ENCODE measurements around the gene ARID5B. TPM values are rescaled to one million over a fixed set of nuclear protein-coding genes. Genes with fewer than 3 reads are reported as not detected.

Gene ARID5B
- polyA plus RNA-seq, 4 donors, result 47.6 to 56.4 (median 51.1) TPM

DNA sequence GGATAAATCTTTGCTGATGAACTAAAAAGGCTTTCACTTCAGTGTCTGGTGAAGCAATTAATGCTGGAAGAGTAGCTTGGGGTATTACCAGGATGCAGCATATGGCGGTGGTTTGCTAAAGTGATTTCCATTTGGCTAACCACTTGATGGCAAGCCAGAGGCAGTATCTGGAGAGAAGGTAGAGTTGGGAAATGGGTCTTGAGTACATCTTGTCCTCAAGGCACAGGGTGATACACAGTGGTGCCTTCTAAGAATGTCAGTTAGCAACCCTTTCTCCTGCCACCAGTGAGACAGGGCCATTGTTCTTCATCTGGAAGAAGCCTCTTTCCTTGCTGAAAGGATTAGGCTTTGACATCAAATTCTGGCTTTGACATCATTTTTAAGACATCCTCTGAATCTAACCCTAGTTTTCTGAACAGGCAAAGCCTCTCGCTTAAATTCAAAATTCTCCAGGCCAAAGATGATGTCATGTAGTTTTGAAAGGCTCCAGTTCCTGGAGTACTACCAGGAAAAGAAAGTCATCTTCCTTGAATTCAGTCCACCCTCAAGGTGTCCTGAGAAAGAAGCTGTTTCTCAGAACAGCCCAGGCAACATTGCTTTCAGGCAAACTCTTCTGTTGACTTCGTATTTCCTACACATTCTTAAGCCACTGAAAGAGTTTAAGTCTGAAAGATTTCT lies 162.4 kb downstream of the ARID5B start:
- no peak for DNase-seq (ENCODE audit: low read depth in 4 of 4, low spot score in 3 of 4)

DNA sequence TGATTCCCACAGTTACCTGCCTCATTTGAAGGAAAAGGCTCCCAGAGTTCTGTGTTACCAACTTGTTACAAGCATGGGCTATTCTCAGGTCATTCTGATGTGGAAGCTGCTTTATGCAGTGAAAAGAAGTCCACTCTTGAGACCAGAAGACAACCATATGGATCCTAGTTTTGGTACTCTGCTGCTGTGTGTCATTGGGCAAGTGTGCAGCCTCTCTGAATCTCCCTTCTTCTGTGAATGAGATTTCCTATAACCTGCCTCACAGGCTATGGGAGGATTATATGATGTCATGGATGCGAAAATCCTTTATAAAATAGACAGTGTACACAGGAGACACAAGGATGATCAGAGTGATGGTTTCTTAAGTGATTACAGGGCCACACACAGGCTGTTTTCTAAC lies 166.1 kb downstream of the ARID5B start:
- DNase-seq (ENCODE audit: low read depth in 4 of 4, low spot score in 3 of 4), result no peak

DNA sequence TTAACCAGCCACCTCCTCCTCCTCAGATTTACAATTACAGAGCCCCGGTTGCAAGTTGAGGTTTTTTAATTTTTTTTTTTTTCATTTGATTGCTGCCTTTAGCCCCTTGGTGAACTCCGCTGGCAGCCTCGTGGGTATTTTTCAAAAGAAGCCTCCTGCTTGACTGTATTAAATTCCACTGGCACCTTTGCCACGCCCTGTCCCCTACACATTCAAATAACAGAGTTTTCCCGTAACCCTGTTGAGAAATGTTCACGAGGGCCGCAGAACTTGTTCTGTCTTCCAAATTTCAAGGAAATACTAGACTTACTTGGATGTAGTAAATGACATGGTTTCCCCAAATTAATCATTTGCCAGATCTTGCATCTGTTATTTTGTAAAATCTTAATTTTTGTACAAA lies 167.0 kb downstream of the ARID5B start:
- no peak for DNase-seq (ENCODE audit: low read depth in 4 of 4, low spot score in 3 of 4)

DNA sequence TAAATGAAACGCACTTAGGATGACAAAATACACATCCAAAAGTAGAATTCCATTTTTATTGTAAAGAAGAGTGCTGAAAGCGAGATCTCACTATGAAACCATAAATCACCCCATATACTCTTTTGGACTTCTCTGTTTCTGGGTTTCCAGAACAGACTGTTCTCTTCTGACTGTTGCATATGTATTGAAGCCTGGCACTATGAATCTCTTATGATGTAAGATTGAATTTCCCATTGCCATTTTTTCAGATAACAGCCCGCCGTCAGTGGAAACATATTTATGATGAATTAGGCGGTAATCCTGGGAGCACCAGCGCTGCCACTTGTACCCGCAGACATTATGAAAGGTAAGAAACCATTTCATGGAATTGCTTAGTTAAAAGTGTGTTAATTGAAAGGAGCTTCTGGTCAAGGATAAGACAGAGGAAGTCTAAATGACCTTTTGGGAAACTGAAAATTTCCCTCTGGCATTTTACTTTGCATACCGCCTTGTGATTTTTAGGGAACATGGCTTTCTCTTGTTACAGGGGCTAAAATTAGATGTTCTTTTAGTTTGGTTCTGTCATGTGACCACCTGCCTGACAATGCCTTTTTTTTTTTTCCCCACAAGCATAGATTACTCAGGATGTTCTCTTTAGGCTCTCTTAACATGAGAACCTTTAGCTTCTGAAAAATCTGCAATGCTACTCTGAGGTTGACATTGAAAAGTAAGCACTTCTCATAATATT lies 168.1 kb downstream of the ARID5B start:
- DNase-seq (ENCODE audit: low read depth in 4 of 4, low spot score in 3 of 4), result no peak

DNA sequence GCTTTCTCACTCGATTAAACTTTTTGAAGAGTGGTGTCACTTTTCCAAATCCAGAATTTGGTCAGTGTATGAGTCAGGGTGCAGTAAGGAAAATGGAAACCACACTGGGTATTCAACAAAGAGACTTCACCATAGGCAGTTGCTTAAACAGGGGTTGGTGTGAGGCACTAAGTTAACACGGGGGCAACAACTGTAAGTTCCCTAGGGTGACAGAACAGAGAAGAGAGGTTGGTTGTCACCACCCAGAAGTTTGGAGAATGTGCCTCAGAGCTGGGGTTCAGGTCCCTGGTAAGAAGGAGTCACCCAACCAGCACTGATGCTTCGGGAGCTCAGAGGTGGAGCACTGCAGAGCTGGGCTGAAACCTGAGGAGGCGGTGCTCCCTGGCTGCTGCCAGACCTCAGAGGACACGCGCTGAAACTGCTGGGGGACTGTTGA lies 170.4 kb downstream of the ARID5B start:
- DNase-seq (ENCODE audit: low read depth in 4 of 4, low spot score in 3 of 4), result no peak

DNA sequence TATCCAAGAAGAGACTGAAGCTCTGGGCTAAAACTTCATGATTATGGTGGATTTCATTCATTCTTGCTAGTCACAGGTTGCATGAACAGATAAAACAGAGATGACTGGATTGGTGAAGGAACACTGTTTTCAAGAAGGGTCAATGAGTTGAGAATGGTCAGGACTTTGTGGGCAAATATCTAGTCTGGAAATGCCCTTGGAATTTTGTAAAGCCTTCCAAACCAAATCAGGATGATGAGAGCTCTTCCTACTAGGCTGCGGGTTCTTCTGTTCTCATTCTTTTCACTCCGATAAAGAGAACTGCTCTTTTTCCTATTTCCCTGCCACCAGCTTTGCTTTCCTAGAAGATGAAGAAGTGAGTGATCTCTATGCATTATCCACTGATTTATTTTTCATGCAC lies 171.4 kb downstream of the ARID5B start:
- DNase-seq (ENCODE audit: low read depth in 4 of 4, low spot score in 3 of 4), result no peak

DNA sequence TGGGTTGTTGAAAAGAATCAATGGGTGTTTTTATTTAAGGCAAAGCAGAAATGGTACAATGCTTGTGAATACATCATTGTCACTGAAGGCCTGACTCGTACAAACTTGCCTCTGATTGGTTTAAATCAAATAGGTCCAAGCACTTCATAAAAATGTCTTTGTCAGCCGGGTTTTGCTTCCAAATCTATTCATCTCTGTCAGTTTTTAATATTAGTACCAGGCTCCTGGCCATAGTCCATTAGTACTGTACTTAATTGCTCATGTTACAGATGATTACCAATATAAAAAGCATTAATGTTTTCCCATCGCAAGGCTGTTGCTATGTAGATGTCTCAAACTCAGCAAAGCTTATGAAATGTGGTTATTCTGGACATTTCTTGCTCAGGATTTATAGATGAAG lies 171.9 kb downstream of the ARID5B start:
- DNase-seq (ENCODE audit: low read depth in 4 of 4, low spot score in 3 of 4), result no peak

DNA sequence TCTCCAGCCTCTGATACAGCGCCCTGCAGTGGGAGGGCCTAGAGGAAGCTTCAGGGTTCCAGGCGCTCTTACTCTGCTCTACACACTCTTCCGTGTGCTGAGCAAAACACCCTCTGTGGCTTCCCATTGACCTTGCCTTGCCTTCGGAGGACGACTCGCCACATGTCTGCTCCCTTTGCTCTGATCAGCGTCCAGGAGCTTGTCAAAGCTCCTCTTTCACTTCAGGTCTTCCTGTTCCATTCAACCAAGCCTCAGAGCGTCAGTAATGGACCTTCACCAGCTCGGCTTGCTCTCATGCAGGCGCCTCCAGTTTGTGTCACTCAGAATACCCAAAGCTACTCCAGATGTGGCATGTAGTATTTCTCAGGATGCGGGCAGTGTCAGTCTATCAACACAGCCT lies 173.9 kb downstream of the ARID5B start:
- DNase-seq (ENCODE audit: low read depth in 4 of 4, low spot score in 3 of 4), result no peak

DNA sequence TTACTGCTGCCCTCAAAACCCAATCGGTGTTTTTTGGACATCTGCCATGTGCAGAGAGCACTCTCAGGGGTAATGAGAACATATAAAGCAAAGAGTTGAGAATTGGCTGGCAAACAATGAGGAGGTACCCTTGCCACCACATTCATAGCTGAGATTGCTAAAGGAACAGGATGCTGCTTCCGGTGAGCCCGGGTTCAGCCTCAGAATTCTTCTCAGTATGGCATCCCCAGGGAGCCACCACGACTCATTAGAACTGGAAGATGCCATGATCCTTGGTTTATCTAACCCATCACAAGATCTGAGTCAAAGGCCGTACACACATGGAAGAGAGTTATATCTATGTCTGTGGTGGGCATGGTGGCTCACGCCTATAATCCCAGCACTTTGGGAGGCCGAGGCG lies 174.4 kb downstream of the ARID5B start:
- no peak for DNase-seq (ENCODE audit: low read depth in 4 of 4, low spot score in 3 of 4)

DNA sequence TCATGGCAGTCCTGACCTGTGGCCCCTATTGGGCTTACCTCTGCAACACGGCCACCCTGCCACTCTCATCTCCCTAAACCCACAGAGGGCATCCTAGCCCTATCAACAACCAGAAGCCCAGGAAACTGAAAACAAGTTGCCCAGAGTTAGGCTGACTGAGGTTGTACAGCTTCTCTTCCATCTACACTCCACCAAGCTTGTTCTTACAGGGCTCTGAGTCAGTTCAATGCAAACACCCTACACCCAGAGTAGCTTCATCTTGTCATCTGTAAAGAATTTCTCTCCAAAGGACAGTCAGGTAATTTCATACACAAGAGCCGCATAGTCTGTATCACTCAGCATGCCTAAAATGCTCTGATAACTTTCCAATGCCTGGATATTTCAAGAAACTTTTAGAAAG lies 175.4 kb downstream of the ARID5B start:
- no peak for DNase-seq (ENCODE audit: low read depth in 4 of 4, low spot score in 3 of 4)

DNA sequence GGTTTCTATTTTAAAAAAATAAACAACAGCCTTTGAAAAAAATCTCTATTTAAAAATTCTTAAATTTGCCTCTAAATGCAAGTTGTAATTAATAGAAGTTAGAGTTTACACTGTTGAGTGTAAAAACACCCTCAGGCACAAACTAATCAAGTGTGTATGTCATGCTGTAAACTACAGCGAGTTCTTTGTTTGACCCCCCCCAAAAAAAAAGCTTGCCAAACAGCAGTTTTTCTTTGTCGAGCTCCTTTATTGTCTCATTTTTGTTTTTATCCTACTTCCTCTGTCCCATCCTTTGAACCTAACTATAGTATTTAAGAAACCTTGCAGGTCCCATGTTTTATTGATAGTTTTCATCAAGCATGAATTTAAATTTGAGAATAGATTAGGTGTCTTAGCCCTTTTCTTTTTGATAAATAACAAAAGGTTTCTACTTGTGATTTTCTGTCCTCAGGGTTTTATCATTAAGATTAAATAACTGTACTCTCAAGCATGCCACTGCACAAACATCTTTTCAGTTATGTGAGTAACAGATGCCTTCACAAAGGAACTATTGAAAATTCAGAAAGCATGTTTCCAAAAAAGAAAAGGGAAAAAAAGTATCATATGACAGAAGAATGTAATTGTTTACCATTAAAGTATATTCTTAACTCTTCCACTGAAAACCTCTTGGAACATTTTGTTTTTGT lies 176.0 kb downstream of the ARID5B start:
- no peak for DNase-seq (ENCODE audit: low read depth in 4 of 4, low spot score in 3 of 4)

DNA sequence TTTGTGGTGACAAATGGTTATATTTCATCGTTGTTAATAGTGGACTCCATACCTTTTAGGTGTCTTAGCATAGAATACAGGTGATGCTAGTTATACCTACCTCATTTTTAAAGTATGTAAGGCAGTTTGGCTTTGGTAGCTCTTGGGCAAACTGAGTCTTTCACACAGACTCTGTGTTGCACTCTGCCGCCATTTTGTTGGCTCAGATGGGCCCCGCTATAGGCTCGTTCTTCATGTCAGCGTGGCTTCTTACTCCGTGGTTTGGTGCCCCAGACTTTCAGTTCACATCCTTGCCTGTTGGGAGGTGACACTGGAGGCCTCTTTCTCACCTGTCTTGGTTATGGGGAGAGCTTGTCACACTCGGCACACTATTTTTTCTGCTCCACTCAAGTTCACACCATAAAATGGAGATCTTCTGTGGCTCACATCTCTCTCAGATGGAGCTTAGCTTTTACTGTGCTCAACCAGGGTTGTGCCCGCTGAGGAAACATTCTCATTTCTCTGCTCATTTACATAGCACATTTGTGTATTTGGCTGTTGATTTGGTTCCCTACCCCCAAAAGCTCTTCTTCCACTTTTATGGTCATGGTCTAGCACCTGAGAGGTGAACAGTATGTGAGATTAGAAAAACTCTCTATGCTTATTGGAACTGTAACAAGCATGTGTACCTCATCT lies 178.5 kb downstream of the ARID5B start:
- no peak for DNase-seq (ENCODE audit: low read depth in 4 of 4, low spot score in 3 of 4)

DNA sequence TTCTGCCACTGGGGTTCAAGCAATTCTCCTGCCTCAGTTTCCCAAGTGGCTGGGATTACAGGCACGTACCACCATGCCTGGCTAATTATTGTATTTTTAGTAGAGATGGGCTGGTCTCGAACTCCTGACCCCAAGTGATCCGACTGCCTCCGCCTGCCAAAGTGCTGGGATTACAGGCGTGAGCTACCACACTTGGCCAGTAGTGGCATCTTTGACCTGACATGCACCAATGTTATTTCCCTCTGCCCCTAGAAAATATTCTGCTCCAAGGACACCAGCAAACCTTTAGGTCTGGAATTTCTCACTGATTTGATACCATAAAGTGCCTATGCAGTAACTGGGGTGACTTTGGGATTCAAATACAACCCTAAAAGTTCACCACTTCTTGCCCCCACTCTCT lies 179.4 kb downstream of the ARID5B start:
- no peak for DNase-seq (ENCODE audit: low read depth in 4 of 4, low spot score in 3 of 4)

DNA sequence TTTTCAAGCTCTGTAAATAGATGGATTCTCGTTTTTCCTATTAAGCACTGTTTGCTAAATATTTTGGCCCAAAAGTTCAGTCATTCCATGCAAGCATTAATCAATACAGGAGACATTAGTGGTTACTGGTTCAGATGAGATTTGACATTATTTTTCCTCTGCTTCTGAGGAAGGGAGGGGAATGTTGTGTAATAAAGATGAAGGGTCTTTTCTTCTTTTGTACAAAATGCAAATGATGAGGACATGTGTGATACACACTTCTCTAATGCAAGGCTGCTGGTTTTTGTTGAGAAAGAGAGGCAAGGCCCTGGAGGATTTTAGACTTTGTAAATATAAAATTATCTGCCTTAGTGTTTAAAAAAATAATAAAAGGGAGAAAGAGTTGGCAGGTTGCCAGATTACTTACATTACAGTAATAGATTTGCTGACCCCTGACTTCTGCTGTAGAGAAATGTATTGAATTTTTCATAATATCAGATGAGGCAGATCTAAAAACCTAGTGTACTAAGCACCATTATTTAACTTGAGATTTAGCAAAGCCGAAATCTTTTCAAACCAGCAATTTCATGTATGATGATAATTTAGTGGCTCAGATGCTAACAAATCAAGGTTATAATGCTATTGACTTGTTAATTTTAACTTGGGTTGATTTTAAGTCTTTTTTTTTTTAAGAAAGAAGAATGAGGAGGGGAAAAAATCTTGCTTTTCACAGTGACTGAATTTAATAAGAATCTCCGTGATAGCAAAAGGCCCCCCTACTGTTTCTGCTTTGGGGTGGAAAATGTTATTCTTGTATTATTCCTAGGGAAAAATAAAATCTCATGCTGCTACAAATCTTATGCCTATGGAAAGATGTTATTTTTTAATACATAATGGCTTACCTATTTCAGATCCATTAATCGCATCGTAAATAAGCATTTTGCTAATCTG lies 180.1 kb downstream of the ARID5B start:
- DNase-seq (ENCODE audit: low read depth in 4 of 4, low spot score in 3 of 4), result no peak

DNA sequence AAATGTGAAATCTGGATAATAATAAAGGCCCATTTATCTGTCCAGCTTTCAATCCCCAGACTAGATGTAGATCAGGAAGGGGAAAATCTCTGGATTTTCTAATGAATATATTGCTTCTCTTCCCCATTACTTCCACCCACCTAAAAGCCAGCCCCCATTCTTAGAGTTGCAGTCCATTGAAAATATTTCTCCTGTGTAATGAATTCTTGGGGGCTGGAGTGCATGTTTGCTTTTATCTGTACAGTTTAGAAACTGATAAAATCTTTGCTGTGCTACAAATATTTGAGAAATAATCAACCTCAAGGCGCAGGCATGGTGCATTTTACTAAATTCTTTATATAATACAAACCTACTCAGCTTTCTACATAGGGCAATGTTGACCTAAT lies 180.8 kb downstream of the ARID5B start:
- DNase-seq (ENCODE audit: low read depth in 4 of 4, low spot score in 3 of 4), result no peak

DNA sequence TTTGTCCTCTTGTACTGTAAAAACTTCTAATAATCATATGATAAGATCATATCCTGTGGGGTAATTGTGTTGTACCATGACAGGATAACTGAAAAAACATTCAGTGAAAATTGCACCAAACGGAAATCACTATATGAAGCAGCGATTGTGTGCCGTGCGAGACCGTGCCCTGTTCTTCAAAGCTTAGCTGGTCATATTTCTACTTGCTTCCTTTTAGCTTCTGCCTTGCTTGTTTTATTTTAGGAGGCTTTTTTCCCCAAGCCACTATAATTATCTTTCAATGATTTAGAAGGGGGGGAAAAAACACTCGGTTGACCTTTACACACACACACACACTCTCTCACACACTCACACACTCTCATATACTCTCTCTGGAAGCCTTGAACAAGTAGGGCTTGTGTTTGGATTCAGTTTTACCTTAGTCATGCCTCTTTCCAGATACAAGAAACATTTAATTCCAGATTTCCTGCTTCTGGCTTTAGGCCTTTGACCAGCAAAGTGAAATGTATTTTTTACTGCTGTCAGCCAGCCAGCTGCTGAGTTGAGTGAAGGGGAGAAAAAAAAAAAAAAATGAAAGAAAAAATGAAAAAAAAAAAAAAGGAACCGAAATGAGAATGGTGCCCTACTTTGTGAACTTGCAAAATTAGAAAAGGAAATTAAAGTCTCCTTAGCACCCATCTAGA lies 181.4 kb downstream of the ARID5B start:
- no peak for DNase-seq (ENCODE audit: low read depth in 4 of 4, low spot score in 3 of 4)

DNA sequence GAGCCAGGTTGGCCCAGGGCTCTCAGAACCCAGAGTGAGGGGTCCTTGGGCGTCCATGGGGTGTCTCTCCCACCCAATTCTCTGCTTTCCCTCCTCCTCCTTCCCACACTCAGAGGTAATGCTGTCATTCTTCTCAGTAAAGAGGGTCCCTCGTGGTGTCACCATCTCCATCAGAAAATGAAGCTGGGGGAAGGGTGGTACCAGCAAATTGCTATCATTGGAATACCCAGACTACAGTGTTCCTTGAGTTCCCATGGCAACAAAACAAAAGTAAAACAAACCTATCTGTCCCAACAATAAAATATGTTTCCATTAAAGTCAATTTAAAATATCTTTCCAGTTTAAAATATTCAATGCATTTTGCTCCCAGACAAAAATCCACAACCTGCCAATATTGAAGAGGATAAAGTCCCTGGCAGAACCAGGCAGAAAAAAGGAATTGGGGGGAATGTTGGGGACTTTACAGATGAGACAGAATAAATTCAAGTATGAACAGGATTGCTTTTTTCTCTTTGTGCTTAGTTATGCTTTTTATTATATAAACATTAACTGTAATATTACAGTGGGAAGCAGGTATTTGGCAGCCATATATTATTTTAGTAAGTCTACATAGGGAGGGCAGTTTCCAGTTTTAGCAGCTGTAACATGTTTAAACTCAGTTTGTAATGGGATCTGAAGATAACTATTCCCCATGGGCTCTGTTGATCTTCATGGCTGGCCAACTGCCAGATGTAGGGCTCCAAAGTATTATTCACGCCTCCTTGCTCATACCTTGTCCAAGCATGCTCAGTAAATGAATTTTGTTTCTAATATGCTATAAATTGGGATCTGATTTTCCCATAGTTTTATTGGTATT lies 182.1 kb downstream of the ARID5B start:
- DNase-seq (ENCODE audit: low read depth in 4 of 4, low spot score in 3 of 4), result peak in 1 of 4 donors; percentile 55

DNA sequence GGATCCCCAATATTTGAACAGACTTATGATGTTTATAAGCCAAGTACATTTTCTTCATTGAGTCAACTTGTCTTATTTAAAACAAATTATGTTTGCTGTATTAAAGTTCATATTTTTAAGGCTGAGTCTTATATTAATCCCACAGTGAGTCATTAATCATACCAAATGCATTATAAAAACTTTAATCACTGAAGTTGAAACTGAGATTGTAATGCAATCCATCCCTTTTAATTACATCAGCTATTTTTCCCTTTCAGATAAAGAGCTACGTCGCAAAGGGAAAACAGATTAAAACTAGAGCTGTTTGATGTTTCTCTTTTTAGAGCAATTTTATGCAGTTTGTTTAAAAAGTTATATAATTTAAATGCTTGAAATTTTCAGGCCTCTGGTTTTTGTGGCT lies 183.0 kb downstream of the ARID5B start:
- no peak for DNase-seq (ENCODE audit: low read depth in 4 of 4, low spot score in 3 of 4)

DNA sequence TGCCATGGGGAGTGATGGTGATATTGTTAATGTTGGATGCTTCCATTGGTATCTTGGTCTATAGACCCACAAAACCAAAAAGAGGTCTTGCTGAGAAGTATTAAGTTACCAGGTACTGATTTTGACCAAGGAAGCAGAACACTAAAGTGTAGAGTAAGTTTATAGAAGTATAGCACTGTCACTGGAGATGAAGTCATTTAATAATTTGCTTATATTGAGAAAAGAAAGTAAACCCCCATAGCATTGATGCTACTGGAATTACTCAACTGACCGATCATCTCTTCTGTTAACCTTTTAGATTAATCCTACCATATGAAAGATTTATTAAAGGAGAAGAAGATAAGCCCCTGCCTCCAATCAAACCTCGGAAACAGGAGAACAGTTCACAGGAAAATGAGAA lies 183.9 kb downstream of the ARID5B start:
- no peak for DNase-seq (ENCODE audit: low read depth in 4 of 4, low spot score in 3 of 4)

All from right renal pelvis (tissue), 4 donors.